ENCODE data around the gene COX6B1.

COX6B1 gene

DNA sequence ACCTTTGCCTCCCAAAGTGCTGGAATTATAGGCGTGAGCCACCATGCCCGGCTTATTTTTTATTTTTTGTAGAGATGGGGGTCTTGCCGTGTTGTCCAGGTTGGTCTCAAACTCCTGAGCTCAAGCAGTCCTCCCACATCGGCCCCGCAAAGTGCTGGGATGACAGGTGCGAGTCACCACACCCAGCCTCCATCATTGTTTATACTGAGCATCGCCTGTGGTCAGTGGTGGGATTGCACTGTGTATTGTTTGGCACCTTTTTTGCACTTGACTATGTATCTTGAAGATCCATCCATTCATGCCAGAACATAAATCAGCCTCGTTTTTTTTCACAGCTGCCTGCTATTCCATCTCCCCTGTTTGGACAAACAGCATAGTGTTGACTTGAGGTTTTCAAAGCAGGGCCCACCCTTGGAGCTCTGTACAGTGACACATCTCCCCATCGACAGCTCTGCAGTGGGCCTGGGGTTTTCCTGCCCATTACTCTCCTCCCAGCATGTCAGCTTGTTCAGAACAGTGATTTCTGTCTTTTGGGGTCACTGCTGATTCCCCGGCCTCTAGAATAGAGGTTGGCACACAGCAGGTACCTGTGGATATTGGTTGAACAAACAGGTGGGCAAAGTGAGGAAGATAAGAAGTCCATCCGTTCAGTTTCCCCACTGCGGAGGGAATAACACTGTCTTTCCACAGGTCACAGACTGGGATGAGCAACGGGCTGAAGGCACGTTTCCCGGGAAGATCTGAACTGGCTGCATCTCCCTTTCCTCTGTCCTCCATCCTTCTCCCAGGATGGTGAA lies 10.0 kb downstream of the COX6B1 start:
- TF ChIP-seq, protein P1, sequence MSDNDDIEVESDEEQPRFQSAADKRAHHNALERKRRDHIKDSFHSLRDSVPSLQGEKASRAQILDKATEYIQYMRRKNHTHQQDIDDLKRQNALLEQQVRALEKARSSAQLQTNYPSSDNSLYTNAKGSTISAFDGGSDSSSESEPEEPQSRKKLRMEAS (IDR thresholded peaks at IDR 0.05) = no peak
- TF ChIP-seq RAD21 (IDR thresholded peaks at IDR 0.05; ENCODE audit: low read depth) (no peak), FOXM1 (IDR thresholded peaks at IDR 0.05; ENCODE audit: borderline replicate concordance, low read depth) (no peak), TEAD4 (IDR thresholded peaks at IDR 0.05) (no peak), EP300 (IDR thresholded peaks at IDR 0.05; ENCODE audit: borderline replicate concordance) (no peak), TCF12 (IDR thresholded peaks at IDR 0.05; ENCODE audit: low read depth) (no peak), CREB1 (IDR thresholded peaks at IDR 0.05; ENCODE audit: low read depth) (no peak), TAF1 (IDR thresholded peaks at IDR 0.05; ENCODE audit: low read depth) (no peak), CEBPB (IDR thresholded peaks at IDR 0.05) (no peak)

GRCh38 chr19:35661995-35662340 lies 13.8 kb downstream of the COX6B1 start:
- no peak for TF ChIP-seq CEBPB (IDR thresholded peaks at IDR 0.05)
- TF ChIP-seq NFIC (IDR thresholded peaks at IDR 0.05) = no peak
- no peak for TF ChIP-seq TEAD4 (IDR thresholded peaks at IDR 0.05)
- no peak for TF ChIP-seq ZBTB7A (IDR thresholded peaks at IDR 0.05; ENCODE audit: low read depth)
- TF ChIP-seq, protein P1 (IDR thresholded peaks at IDR 0.05) = no peak
- TF ChIP-seq YY1 (IDR thresholded peaks at IDR 0.05; ENCODE audit: low read depth) = no peak
- TF ChIP-seq EGR1 (IDR thresholded peaks at IDR 0.05) = no peak
- TF ChIP-seq FOXM1 (IDR thresholded peaks at IDR 0.05; ENCODE audit: borderline replicate concordance, low read depth) = no peak
- TF ChIP-seq TCF12 (IDR thresholded peaks at IDR 0.05; ENCODE audit: low read depth) = no peak
- no peak for TF ChIP-seq EP300 (IDR thresholded peaks at IDR 0.05; ENCODE audit: borderline replicate concordance)
- TF ChIP-seq TAF1 (IDR thresholded peaks at IDR 0.05; ENCODE audit: low read depth) = no peak
- TF ChIP-seq CREB1 (IDR thresholded peaks at IDR 0.05; ENCODE audit: low read depth) = no peak
- TF ChIP-seq, protein P2, sequence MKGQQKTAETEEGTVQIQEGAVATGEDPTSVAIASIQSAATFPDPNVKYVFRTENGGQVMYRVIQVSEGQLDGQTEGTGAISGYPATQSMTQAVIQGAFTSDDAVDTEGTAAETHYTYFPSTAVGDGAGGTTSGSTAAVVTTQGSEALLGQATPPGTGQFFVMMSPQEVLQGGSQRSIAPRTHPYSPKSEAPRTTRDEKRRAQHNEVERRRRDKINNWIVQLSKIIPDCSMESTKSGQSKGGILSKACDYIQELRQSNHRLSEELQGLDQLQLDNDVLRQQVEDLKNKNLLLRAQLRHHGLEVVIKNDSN (IDR thresholded peaks at IDR 0.05) = no peak
- no peak for TF ChIP-seq REST (IDR thresholded peaks at IDR 0.05; ENCODE audit: low read depth)

- TF ChIP-seq YY1 (IDR thresholded peaks at IDR 0.05; ENCODE audit: low read depth) (no peak), CREB1 (IDR thresholded peaks at IDR 0.05; ENCODE audit: low read depth) (no peak), TEAD4 (IDR thresholded peaks at IDR 0.05) (no peak), FOXM1 (IDR thresholded peaks at IDR 0.05; ENCODE audit: borderline replicate concordance, low read depth) (no peak), RAD21 (IDR thresholded peaks at IDR 0.05; ENCODE audit: low read depth) (no peak)
These were observed 15.9 kb downstream of the COX6B1 start for GRCh38 chr19:35663981-35664380.

DNA sequence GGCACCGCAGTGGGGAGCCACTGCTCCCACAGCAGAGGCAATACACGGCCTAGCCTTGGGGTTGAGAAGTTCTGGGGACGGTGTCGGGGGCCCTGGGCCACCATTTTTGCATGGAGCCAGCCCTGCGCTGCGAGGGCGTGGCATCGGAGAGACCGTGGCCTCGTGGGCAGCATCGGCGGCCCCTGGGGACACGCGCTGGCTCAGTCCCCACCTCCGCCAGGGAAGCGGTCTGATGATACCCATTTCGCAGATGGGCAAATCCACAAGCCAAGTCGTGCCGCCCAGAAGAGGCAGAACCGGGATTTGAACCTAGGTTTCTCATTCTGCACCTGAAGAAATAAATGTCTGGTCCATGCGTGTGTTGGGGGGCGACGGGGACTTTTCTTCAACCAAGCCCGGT lies 17.0 kb downstream of the COX6B1 start:
- no peak for TF ChIP-seq EP300 (IDR thresholded peaks at IDR 0.05; ENCODE audit: borderline replicate concordance)
- no peak for TF ChIP-seq ZBTB7A (IDR thresholded peaks at IDR 0.05; ENCODE audit: low read depth)
- TF ChIP-seq TCF12 (IDR thresholded peaks at IDR 0.05; ENCODE audit: low read depth) = no peak
- TF ChIP-seq YY1 (IDR thresholded peaks at IDR 0.05; ENCODE audit: low read depth) = no peak
- no peak for TF ChIP-seq CEBPB (IDR thresholded peaks at IDR 0.05)
- no peak for TF ChIP-seq TAF1 (IDR thresholded peaks at IDR 0.05; ENCODE audit: low read depth)
- TF ChIP-seq, protein P1 (IDR thresholded peaks at IDR 0.05) = no peak
- TF ChIP-seq TEAD4 (IDR thresholded peaks at IDR 0.05) = no peak

DNA sequence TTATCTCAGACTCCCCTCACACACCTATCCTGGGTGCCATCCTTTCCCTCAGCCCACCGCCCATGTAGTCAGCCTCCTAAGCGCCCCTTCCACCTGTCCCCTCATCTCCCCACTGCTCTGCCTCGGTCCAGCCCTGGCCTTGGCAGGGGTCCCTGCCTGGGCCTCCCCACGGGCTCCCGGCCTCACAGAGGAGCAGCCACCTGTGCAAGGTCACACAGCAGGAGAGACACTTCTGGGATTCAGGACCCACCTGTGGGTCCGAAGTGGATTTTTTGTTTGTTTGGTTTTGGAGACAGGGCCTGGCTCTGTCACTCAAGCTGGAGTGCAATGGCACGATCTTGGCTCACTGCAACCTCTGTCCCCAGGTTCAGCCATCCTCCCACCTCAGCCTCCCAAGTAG lies 17.5 kb downstream of the COX6B1 start:
- TF ChIP-seq REST (IDR thresholded peaks at IDR 0.05; ENCODE audit: low read depth) = no peak
- TF ChIP-seq, protein P1 (IDR thresholded peaks at IDR 0.05) = no peak
- no peak for TF ChIP-seq YY1 (IDR thresholded peaks at IDR 0.05; ENCODE audit: low read depth)
- no peak for TF ChIP-seq CEBPB (IDR thresholded peaks at IDR 0.05)
- TF ChIP-seq RAD21 (IDR thresholded peaks at IDR 0.05; ENCODE audit: low read depth) = no peak
- TF ChIP-seq TAF1 (IDR thresholded peaks at IDR 0.05; ENCODE audit: low read depth) = no peak
- no peak for TF ChIP-seq ZBTB7A (IDR thresholded peaks at IDR 0.05; ENCODE audit: low read depth)
- TF ChIP-seq NFIC (IDR thresholded peaks at IDR 0.05) = no peak
- TF ChIP-seq FOXM1 (IDR thresholded peaks at IDR 0.05; ENCODE audit: borderline replicate concordance, low read depth) = no peak
- TF ChIP-seq CREB1 (IDR thresholded peaks at IDR 0.05; ENCODE audit: low read depth) = no peak
- TF ChIP-seq, protein P2 (IDR thresholded peaks at IDR 0.05) = no peak
- TF ChIP-seq EP300 (IDR thresholded peaks at IDR 0.05; ENCODE audit: borderline replicate concordance) = no peak
- no peak for TF ChIP-seq EGR1 (IDR thresholded peaks at IDR 0.05)
- TF ChIP-seq TCF12 (IDR thresholded peaks at IDR 0.05; ENCODE audit: low read depth) = no peak
- TF ChIP-seq TEAD4 (IDR thresholded peaks at IDR 0.05) = no peak

All from Ishikawa (cell line).